ENCODE data around the gene NUDC.
"Not testable (repeated sequence)": the region's sequence is repeated elsewhere in the genome, so short reads cannot be mapped to it uniquely, and the experiment has no call there.

Gene NUDC

GRCh38 chr1:26912147-26912490 lies 9.4 kb upstream of the NUDC start:
- no peak for DNase-seq

GRCh38 chr1:26913389-26913753 lies 8.2 kb upstream of the NUDC start:
- DNase-seq, result no peak

- peak; percentile 79 for DNase-seq
These were observed 7.6 kb upstream of the NUDC start, which contains the start of gene NR0B2 for GRCh38 chr1:26913754-26914619. NR0B2 (minus strand) TSS chr1:26913975; CDS start chr1:26913940, 35 bp downstream.

- DNase-seq, result no peak
These were observed 6.2 kb upstream of the NUDC start for GRCh38 chr1:26915204-26915842.

- no peak for DNase-seq
These were observed 410 bp upstream of the NUDC start for GRCh38 chr1:26921126-26921539.

- DNase-seq, result no peak
These were observed 837 bp downstream of the NUDC start for GRCh38 chr1:26922431-26922729.

GRCh38 chr1:26922901-26923300 lies 1.4 kb downstream of the NUDC start:
- DNase-seq, result no peak

- no peak for DNase-seq
These were observed 2.2 kb downstream of the NUDC start for GRCh38 chr1:26923711-26924110.

GRCh38 chr1:26932531-26932930 lies 11.0 kb downstream of the NUDC start:
- no peak for DNase-seq

- no peak for DNase-seq
These were observed 15.3 kb downstream of the NUDC start for GRCh38 chr1:26936823-26937222.

- DNase-seq, result no peak
These were observed 16.6 kb downstream of the NUDC start for GRCh38 chr1:26938004-26938658.

GRCh38 chr1:26938659-26939025 lies 17.1 kb downstream of the NUDC start:
- no peak for DNase-seq

GRCh38 chr1:26941311-26941710 lies 19.8 kb downstream of the NUDC start:
- DNase-seq, result no peak

GRCh38 chr1:26942656-26943055 lies 21.1 kb downstream of the NUDC start:
- DNase-seq, result no peak

- DNase-seq, result no peak
These were observed 23.6 kb downstream of the NUDC start for GRCh38 chr1:26945138-26945537.

- DNase-seq, result no peak
These were observed 24.2 kb downstream of the NUDC start for GRCh38 chr1:26945728-26946127.

GRCh38 chr1:26946270-26946669 lies 24.7 kb downstream of the NUDC start:
- no peak for DNase-seq

GRCh38 chr1:26948725-26949057 lies 27.1 kb downstream of the NUDC start:
- not testable (repeated sequence) for DNase-seq

GRCh38 chr1:26949266-26949925 lies 27.9 kb downstream of the NUDC start:
- DNase-seq, result no peak

- no peak for DNase-seq
These were observed 28.4 kb downstream of the NUDC start for GRCh38 chr1:26949926-26950319.

- DNase-seq, result no peak
These were observed 29.1 kb downstream of the NUDC start for GRCh38 chr1:26950602-26951001.

GRCh38 chr1:26951216-26951615 lies 29.7 kb downstream of the NUDC start:
- DNase-seq, result no peak

- peak; percentile 35 for DNase-seq
These were observed 30.4 kb downstream of the NUDC start for GRCh38 chr1:26951821-26952497.

All from hematopoietic multipotent progenitor cell treated with erythropoietin and hydrocortisone succinate and interleukin-3 and kit ligand, for 8 days (in vitro differentiated cells).